Adrenal gland (tissue), 12 donors: ENCODE results near the gene LSM10. TPM values are rescaled to one million over a fixed set of nuclear protein-coding genes. Genes with fewer than 3 reads are reported as not detected.
A peak's percentile ranks its signal among the peaks of the same experiment; 100 is the strongest.

Experiments used
- DNase-seq, 7 donors: peaks; one replicate each; pipeline ENCODE4 v3.0.0-alpha.2; 2019 to 2020
- H3K27ac ChIP-seq, 5 donors: fragments of 200-600 bp; sonication (generic) in 4 of 5; 1 replicate in 3 of 5; 2 replicates in 2 of 5; pipeline versions ENCODE4 v1.5.1 to v1.8.0; 2016 to 2020; ENCODE audit warnings: mild to moderate bottlenecking in 1 of 5
- H3K27me3 ChIP-seq: fragments of 200-600 bp; 2 replicates; pipeline ENCODE4 v1.8.0; 2021
- H3K36me3 ChIP-seq, 2 donors: fragments of 200-600 bp; replicated peaks in 1 of 2; 1 replicate in 1 of 2; 2 replicates in 1 of 2; pipeline versions ENCODE4 v1.5.1 to v1.8.0; 2018 to 2022
- H3K4me1 ChIP-seq, 2 donors: fragments of 200-600 bp; replicated peaks in 1 of 2; 1 replicate in 1 of 2; 2 replicates in 1 of 2; pipeline versions ENCODE4 v1.5.1 to v1.8.0; 2018 to 2021
- H3K4me3 ChIP-seq, 4 donors: fragments of 200-600 bp; sonication (generic) in 3 of 4; one replicate each; pipeline ENCODE4 v1.5.1; 2016 to 2018
- H3K9me3 ChIP-seq, 3 donors: fragments of 200-600 bp; sonication (generic) in 1 of 3; replicated peaks in 1 of 3; 1 replicate in 2 of 3; 2 replicates in 1 of 3; pipeline versions ENCODE4 v1.5.1 to v1.8.0; 2016 to 2021
- CTCF ChIP-seq, 6 experiments: fragments of 450-650 bp in 4 of 6; fragments of 200-600 bp in 2 of 6; sonication (generic) in 1 of 6; IDR thresholded peaks; 1 replicate in 5 of 6; 2 replicates in 1 of 6; pipeline versions ENCODE4 v1.5.1 to v1.8.0; 2016 to 2021; ENCODE audit warnings: antibody characterized with exemption in 6 of 6, mild to moderate bottlenecking in 2 of 6, moderate library complexity in 1 of 6
- POLR2A ChIP-seq, 2 donors: fragments of 450-650 bp; IDR thresholded peaks; one replicate each; pipeline ENCODE4 v1.6.1; 2017; ENCODE audit warnings: antibody characterized with exemption in 2 of 2, mild to moderate bottlenecking in 2 of 2, moderate library complexity in 1 of 2
- WGBS, 4 donors: extraction: QIAGEN DNeasy Blood & Tissue Kit in 2 of 4; methylation state at CpG; one replicate each; pipeline versions ENCODE4 v1.1.5 to v1.1.7; 2013 to 2017; 5-methylcytosine and 5-hydroxymethylcytosine counted together
- intact Hi-C, 2 donors: fragments of 100-400 bp; cut with DNase I; formaldehyde crosslinking; loops; one replicate each; pipeline versions ENCODE4 v1.14.1 to v1.15.0; 2022 to 2023
- polyA plus RNA-seq, 3 donors: library from polyadenylated mRNA; stranded (reverse); fragments of 200-250 nt in 2 of 3; fragments of 350-450 nt in 1 of 3; fragmentation: Illumina TruSeq in 1 of 3; extraction: RNeasy Lipid Tissue Mini Kit (QIAGEN cat#74804) in 1 of 3; gene quantifications; one replicate each; pipeline ENCODE4 v1.2.3, GENCODE V29; 2013 to 2014
- total RNA-seq, 9 donors: library from RNA; depleted of rRNA in 4 of 9; stranded (reverse); fragments of >200 nt in 4 of 9; fragments of 120-200 nt in 1 of 9; fragmentation: NEBNext Ultra II Directional in 1 of 9; extraction: Animal tissue kit (Norgen Biotek cat#: 25700) in 1 of 9; gene quantifications; one replicate each; pipeline versions ENCODE4 v1.1.0 to v1.2.4, GENCODE V29; 2013 to 2023
- donor health status: healthy with polysubstance abuse.
- donor health status: Bipolar disorder and iron deficiency.
- donor health status: DM: yes; HTN: yes; CAD: no.
- donor health status: DM: no; HTN: no; CAD: no.
- donor health status: DM: no; HTN: no; CAD: no.
- donor health status: DM: yes; HTN: yes; CAD: no.

The LSM10 gene
- total and polyA plus RNA-seq, 12 donors, result 13.2 to 48.7 (median 34.9) TPM

- Histone ChIP-seq H3K27ac (no peak overlapping the region), H3K27me3 (no peaks in the 10 kb centered on the region), H3K4me1 (peaks cover 0 to 18% of the 10 kb centered on the region in 2 donors), H3K9me3 (no peaks in the 10 kb centered on the region), H3K36me3 (peaks cover 0 to 36% of the 10 kb centered on the region in 2 donors), H3K4me3 (no peak overlapping the region)
- 79 to 86% (median 84%) methylated on average over 4 of the region's 4 CpGs for WGBS, 4 donors
- intact Hi-C loops, result no loop called here
- no peak for DNase-seq
- TF ChIP-seq CTCF (IDR thresholded peaks at IDR 0.05) (no peak), POLR2A (IDR thresholded peaks at IDR 0.05) (no peak)
Observed at GRCh38 chr1:36355811-36356210, 41.9 kb downstream of the LSM10 start.

GRCh38 chr1:36354486-36354885, 43.2 kb downstream of the LSM10 start:
- TF ChIP-seq POLR2A (IDR thresholded peaks at IDR 0.05), result no peak
- TF ChIP-seq CTCF (IDR thresholded peaks at IDR 0.05), result no peak
- peaks cover 0 to 36% of the 10 kb centered on the region in 2 donors for H3K36me3 ChIP-seq
- WGBS, 4 donors, result 92 to 96% (median 93%) methylated on average over 9 to 11 of the region's 11 CpGs
- H3K4me1 ChIP-seq, result peaks cover 0 to 31% of the 10 kb centered on the region in 2 donors
- H3K4me3 ChIP-seq, result no peak overlapping the region
- H3K27me3 ChIP-seq, result no peaks in the 10 kb centered on the region
- no peak overlapping the region for H3K27ac ChIP-seq
- intact Hi-C loops, result no loop called here
- DNase-seq, result no peak
- H3K9me3 ChIP-seq, result no peaks in the 10 kb centered on the region

GRCh38 chr1:36352910-36353878, 44.5 kb downstream of the LSM10 start:
- Histone ChIP-seq H3K4me1 (peaks cover 0 to 28% of the 10 kb centered on the region in 2 donors), H3K4me3 (no peak overlapping the region), H3K27ac (peak overlapping the region in 1 of 5 donors; percentile 38), H3K27me3 (no peaks in the 10 kb centered on the region), H3K9me3 (no peaks in the 10 kb centered on the region), H3K36me3 (peaks cover 0 to 36% of the 10 kb centered on the region in 2 donors)
- no peak for DNase-seq
- 85 to 90% (median 87%) methylated on average over 12 to 15 of the region's 15 CpGs for WGBS, 4 donors
- TF ChIP-seq POLR2A (IDR thresholded peaks at IDR 0.05) (no peak), CTCF (IDR thresholded peaks at IDR 0.05) (no peak)
- intact Hi-C loops, result no loop called here

GRCh38 chr1:36352125-36352909, 45.4 kb downstream of the LSM10 start:
- Histone ChIP-seq H3K27me3 (no peaks in the 10 kb centered on the region), H3K4me3 (no peak overlapping the region), H3K9me3 (no peaks in the 10 kb centered on the region), H3K4me1 (peaks cover 0 to 28% of the 10 kb centered on the region in 2 donors), H3K36me3 (peaks cover 0 to 40% of the 10 kb centered on the region in 2 donors), H3K27ac (peak overlapping the region in 2 of 5 donors; percentile 54 to 67)
- DNase-seq, result no peak
- TF ChIP-seq CTCF (IDR thresholded peaks at IDR 0.05) (no peak), POLR2A (IDR thresholded peaks at IDR 0.05) (no peak)
- intact Hi-C loops, result no loop called here
- 81 to 85% (median 82%) methylated on average over 8 to 13 of the region's 13 CpGs for WGBS, 4 donors
